ENCODE results near the gene ADAMTS8. TPM values are rescaled to one million over a fixed set of nuclear protein-coding genes. Genes with fewer than 3 reads are reported as not detected.

The ADAMTS8 gene
- total RNA-seq, 1 donor, result not detected

- Histone ChIP-seq H3K4me3 (ENCODE audit: insufficient read depth, low read length) (peak overlapping the region; percentile 78), H3K79me2 (ENCODE audit: insufficient read depth, low read length) (no peaks in the 10 kb centered on the region), H3K4me1 (ENCODE audit: insufficient read depth, low read length) (peaks cover 21% of the 10 kb centered on the region), H2AFZ (ENCODE audit: low read length) (no peak overlapping the region), H3K9me3 (ENCODE audit: low read depth, low read length) (no peaks in the 10 kb centered on the region), H4K20me1 (ENCODE audit: insufficient read depth, low read length) (peaks cover 3% of the 10 kb centered on the region), H3K4me2 (ENCODE audit: insufficient read depth, low read length) (peak overlapping the region; percentile 87), H3K27me3 (ENCODE audit: insufficient read depth, low read length) (peaks cover 16% of the 10 kb centered on the region), H3K27ac (ENCODE audit: low read depth, low read length) (no peak overlapping the region), H3K36me3 (ENCODE audit: insufficient read depth, low read length) (no peaks in the 10 kb centered on the region)
- peak; percentile 41 for TF ChIP-seq CTCF (IDR thresholded peaks at IDR 0.05; ENCODE audit: extremely low read depth, low read depth, low read length)
- peak; percentile 87 for DNase-seq (ENCODE audit: insufficient read length, low spot score, missing footprints)
Measured at GRCh38 chr11:130449996-130450769, 21.8 kb upstream of the ADAMTS8 start.

GRCh38 chr11:130449310-130449990, 21.0 kb upstream of the ADAMTS8 start:
- H3K4me3 ChIP-seq (ENCODE audit: insufficient read depth, low read length), result peak overlapping the region; percentile 78
- peak; percentile 82 for DNase-seq (ENCODE audit: insufficient read length, low spot score, missing footprints)
- no peak for TF ChIP-seq CTCF (IDR thresholded peaks at IDR 0.05; ENCODE audit: extremely low read depth, low read depth, low read length)
- peaks cover 3% of the 10 kb centered on the region for H4K20me1 ChIP-seq (ENCODE audit: insufficient read depth, low read length)
- H3K27me3 ChIP-seq (ENCODE audit: insufficient read depth, low read length), result peaks cover 16% of the 10 kb centered on the region
- no peak overlapping the region for H3K27ac ChIP-seq (ENCODE audit: low read depth, low read length)
- H3K36me3 ChIP-seq (ENCODE audit: insufficient read depth, low read length), result no peaks in the 10 kb centered on the region
- H3K79me2 ChIP-seq (ENCODE audit: insufficient read depth, low read length), result no peaks in the 10 kb centered on the region
- H3K4me2 ChIP-seq (ENCODE audit: insufficient read depth, low read length), result peak overlapping the region; percentile 87
- peak overlapping the region; percentile 85 for H2AFZ ChIP-seq (ENCODE audit: low read length)
- H3K9me3 ChIP-seq (ENCODE audit: low read depth, low read length), result no peaks in the 10 kb centered on the region
- peaks cover 21% of the 10 kb centered on the region for H3K4me1 ChIP-seq (ENCODE audit: insufficient read depth, low read length)

GRCh38 chr11:130448416-130449309, 20.3 kb upstream of the ADAMTS8 start, which contains the start of gene ADAMTS15:
Gene ADAMTS15, plus strand, starts transcription at chr11:130448645. Its CDS starts 329 bp downstream, at chr11:130448974.
- DNase-seq (ENCODE audit: insufficient read length, low spot score, missing footprints), result peak; percentile 97
- H3K79me2 ChIP-seq (ENCODE audit: insufficient read depth, low read length), result no peaks in the 10 kb centered on the region
- H3K4me3 ChIP-seq (ENCODE audit: insufficient read depth, low read length), result peak within 1 kb of the TSS; percentile 78
- H3K36me3 ChIP-seq (ENCODE audit: insufficient read depth, low read length), result no peaks in the 10 kb centered on the region
- peaks cover 16% of the 10 kb centered on the region for H3K27me3 ChIP-seq (ENCODE audit: insufficient read depth, low read length)
- H4K20me1 ChIP-seq (ENCODE audit: insufficient read depth, low read length), result peaks cover 3% of the 10 kb centered on the region
- H2AFZ ChIP-seq (ENCODE audit: low read length), result peak within 1 kb of the TSS; percentile 85
- H3K9me3 ChIP-seq (ENCODE audit: low read depth, low read length), result no peaks in the 10 kb centered on the region
- no peak within 1 kb of the TSS for H3K27ac ChIP-seq (ENCODE audit: low read depth, low read length)
- peak within 1 kb of the TSS; percentile 87 for H3K4me2 ChIP-seq (ENCODE audit: insufficient read depth, low read length)
- peaks cover 21% of the 10 kb centered on the region for H3K4me1 ChIP-seq (ENCODE audit: insufficient read depth, low read length)
- no peak for TF ChIP-seq CTCF (IDR thresholded peaks at IDR 0.05; ENCODE audit: extremely low read depth, low read depth, low read length)

Measured in osteoblast (primary cell).